GM12878 (cell line): Measurements from ENCODE around the gene UBE2E2.

ENCODE experiments used
- BRCA1 ChIP-seq: IDR thresholded peaks from 2 replicates; pipeline ENCODE4 v1.6.1; 2011; ENCODE audit warnings: low read depth, low read length, improper control_type of control experiment
- CBFB ChIP-seq: IDR thresholded peaks from 2 replicates; pipeline ENCODE4 v1.6.1; 2016; ENCODE audit warnings: antibody characterized with exemption, low read depth
- CREM ChIP-seq: IDR thresholded peaks from 2 replicates; pipeline ENCODE4 v1.6.1; 2014; ENCODE audit warnings: antibody characterized with exemption, low read depth
- FOXM1 ChIP-seq: IDR thresholded peaks from 2 replicates; pipeline ENCODE4 v1.6.1; 2012; ENCODE audit warnings: low read depth, mild to moderate bottlenecking, inconsistent platforms, low read length, moderate library complexity
- NBN ChIP-seq: fragments of 450-650 bp; IDR thresholded peaks from 2 replicates; pipeline ENCODE4 v1.6.1; 2016
- POLR2A ChIP-seq: IDR thresholded peaks from 2 replicates; pipeline ENCODE4 v1.6.1; 2011; ENCODE audit warnings: low read depth, mild to moderate bottlenecking, low read length
- ZNF24 ChIP-seq: fragments of 450-650 bp; IDR thresholded peaks from 2 replicates; pipeline ENCODE4 v1.6.1; 2017; ENCODE audit warnings: antibody characterized with exemption, mild to moderate bottlenecking
- TF ChIP-seq, protein P1 (sequence below), 3 experiments: IDR thresholded peaks in 2 of 3; conservative IDR thresholded peaks in 1 of 3; 2 replicates each; pipeline ENCODE4 v1.5.1; 2011; ENCODE audit warnings: low read depth in 3 of 3, low read length in 3 of 3, mild to moderate bottlenecking in 3 of 3, control low read depth in 2 of 3, moderate library complexity in 2 of 3, inconsistent platforms in 1 of 3, mixed read lengths in 1 of 3; ENCODE audit not compliant: control insufficient read depth in 2 of 3, insufficient read depth in 1 of 3; ENCODE audit errors: extremely low read depth in 1 of 3
- TF ChIP-seq, protein P2 (sequence below): fragments of 450-650 bp; IDR thresholded peaks from 2 replicates; pipeline ENCODE4 v1.6.1; 2017; ENCODE audit warnings: low read depth, mild to moderate bottlenecking, moderate library complexity
- TF ChIP-seq, protein P3 (sequence below): fragments of 450-650 bp; IDR thresholded peaks from 2 replicates; pipeline ENCODE4 v1.6.1; 2014; ENCODE audit warnings: mild to moderate bottlenecking

- TF ChIP-seq, protein P1, sequence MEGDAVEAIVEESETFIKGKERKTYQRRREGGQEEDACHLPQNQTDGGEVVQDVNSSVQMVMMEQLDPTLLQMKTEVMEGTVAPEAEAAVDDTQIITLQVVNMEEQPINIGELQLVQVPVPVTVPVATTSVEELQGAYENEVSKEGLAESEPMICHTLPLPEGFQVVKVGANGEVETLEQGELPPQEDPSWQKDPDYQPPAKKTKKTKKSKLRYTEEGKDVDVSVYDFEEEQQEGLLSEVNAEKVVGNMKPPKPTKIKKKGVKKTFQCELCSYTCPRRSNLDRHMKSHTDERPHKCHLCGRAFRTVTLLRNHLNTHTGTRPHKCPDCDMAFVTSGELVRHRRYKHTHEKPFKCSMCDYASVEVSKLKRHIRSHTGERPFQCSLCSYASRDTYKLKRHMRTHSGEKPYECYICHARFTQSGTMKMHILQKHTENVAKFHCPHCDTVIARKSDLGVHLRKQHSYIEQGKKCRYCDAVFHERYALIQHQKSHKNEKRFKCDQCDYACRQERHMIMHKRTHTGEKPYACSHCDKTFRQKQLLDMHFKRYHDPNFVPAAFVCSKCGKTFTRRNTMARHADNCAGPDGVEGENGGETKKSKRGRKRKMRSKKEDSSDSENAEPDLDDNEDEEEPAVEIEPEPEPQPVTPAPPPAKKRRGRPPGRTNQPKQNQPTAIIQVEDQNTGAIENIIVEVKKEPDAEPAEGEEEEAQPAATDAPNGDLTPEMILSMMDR (IDR thresholded peaks at IDR 0.05 in 2 of 3, conservative IDR thresholded peaks at IDR 0.05 in 1 of 3; ENCODE audit: control insufficient read depth in 2 of 3, extremely low read depth in 1 of 3, insufficient read depth in 1 of 3, low read depth in 3 of 3, low read length in 3 of 3), result no peak
- TF ChIP-seq BRCA1 (no peak), ZNF24 (no peak), CREM (no peak), POLR2A (no peak), FOXM1 (no peak), NBN (no peak), CBFB (no peak)
- TF ChIP-seq, protein P2, sequence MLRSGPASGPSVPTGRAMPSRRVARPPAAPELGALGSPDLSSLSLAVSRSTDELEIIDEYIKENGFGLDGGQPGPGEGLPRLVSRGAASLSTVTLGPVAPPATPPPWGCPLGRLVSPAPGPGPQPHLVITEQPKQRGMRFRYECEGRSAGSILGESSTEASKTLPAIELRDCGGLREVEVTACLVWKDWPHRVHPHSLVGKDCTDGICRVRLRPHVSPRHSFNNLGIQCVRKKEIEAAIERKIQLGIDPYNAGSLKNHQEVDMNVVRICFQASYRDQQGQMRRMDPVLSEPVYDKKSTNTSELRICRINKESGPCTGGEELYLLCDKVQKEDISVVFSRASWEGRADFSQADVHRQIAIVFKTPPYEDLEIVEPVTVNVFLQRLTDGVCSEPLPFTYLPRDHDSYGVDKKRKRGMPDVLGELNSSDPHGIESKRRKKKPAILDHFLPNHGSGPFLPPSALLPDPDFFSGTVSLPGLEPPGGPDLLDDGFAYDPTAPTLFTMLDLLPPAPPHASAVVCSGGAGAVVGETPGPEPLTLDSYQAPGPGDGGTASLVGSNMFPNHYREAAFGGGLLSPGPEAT, result no peak
- TF ChIP-seq, protein P3, sequence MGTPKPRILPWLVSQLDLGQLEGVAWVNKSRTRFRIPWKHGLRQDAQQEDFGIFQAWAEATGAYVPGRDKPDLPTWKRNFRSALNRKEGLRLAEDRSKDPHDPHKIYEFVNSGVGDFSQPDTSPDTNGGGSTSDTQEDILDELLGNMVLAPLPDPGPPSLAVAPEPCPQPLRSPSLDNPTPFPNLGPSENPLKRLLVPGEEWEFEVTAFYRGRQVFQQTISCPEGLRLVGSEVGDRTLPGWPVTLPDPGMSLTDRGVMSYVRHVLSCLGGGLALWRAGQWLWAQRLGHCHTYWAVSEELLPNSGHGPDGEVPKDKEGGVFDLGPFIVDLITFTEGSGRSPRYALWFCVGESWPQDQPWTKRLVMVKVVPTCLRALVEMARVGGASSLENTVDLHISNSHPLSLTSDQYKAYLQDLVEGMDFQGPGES, result no peak
Measured at GRCh38 chr3:23623844-23624243, 420.7 kb downstream of the UBE2E2 start.
